H9 (cell line): ENCODE data around the gene ZRANB3. TPM values are rescaled to one million over a fixed set of nuclear protein-coding genes. Genes with fewer than 3 reads are reported as not detected.

ENCODE experiments used
- DNase-seq: peaks from one replicate; pipeline ENCODE4 v3.0.0-alpha.2; 2017
- H2AFZ ChIP-seq: one replicate; pipeline ENCODE4 v1.6.1; 2013; ENCODE audit warnings: mild to moderate bottlenecking, low read length, control low read depth, moderate library complexity
- H2AK5ac ChIP-seq: 2 replicates; pipeline ENCODE4 v1.6.1; 2013; ENCODE audit warnings: low read length, control low read depth, mixed read lengths; ENCODE audit not compliant: insufficient read length
- H2BK120ac ChIP-seq: one replicate; pipeline ENCODE4 v1.6.1; 2013; ENCODE audit warnings: low read depth, mild to moderate bottlenecking, low read length, control low read depth, inconsistent platforms; ENCODE audit not compliant: poor library complexity, severe bottlenecking
- H2BK12ac ChIP-seq: 2 replicates; pipeline ENCODE4 v1.6.1; 2013; ENCODE audit warnings: low read length, control low read depth, mixed read lengths, low read depth; ENCODE audit not compliant: insufficient read length
- H2BK15ac ChIP-seq: 2 replicates; pipeline ENCODE4 v1.6.1; 2013; ENCODE audit warnings: low read depth, low read length, control low read depth
- H2BK20ac ChIP-seq: one replicate; pipeline ENCODE4 v1.6.1; 2013; ENCODE audit warnings: low read depth, mild to moderate bottlenecking, low read length, control low read depth, inconsistent platforms; ENCODE audit not compliant: poor library complexity, severe bottlenecking
- H2BK5ac ChIP-seq: 2 replicates; pipeline ENCODE4 v1.6.1; 2013; ENCODE audit warnings: low read length, control low read depth, mixed read lengths; ENCODE audit not compliant: insufficient read length
- H3K14ac ChIP-seq: 2 replicates; pipeline ENCODE4 v1.6.1; 2013; ENCODE audit warnings: low read length, control low read depth; ENCODE audit not compliant: insufficient read depth
- H3K18ac ChIP-seq: 2 replicates; pipeline ENCODE4 v1.6.1; 2013; ENCODE audit warnings: low read depth, mild to moderate bottlenecking, mixed read lengths, low read length, control low read depth; ENCODE audit not compliant: insufficient read length
- H3K23ac ChIP-seq: 2 replicates; pipeline ENCODE4 v1.6.1; 2013; ENCODE audit warnings: low read length, control low read depth, mixed read lengths, low read depth; ENCODE audit not compliant: insufficient read length
- H3K23me2 ChIP-seq: 2 replicates; pipeline ENCODE4 v1.6.1; 2013; ENCODE audit warnings: low read depth, mild to moderate bottlenecking, mixed read lengths, low read length, control low read depth; ENCODE audit not compliant: insufficient read length, poor library complexity, severe bottlenecking
- H3K27ac ChIP-seq: 2 replicates; pipeline ENCODE4 v1.5.1; 2013; ENCODE audit warnings: low read length, control low read depth, mixed read lengths, low read depth; ENCODE audit not compliant: insufficient read length
- H3K27me3 ChIP-seq: 2 replicates; pipeline ENCODE4 v1.6.1; 2013; ENCODE audit warnings: low read length, control low read depth, inconsistent platforms; ENCODE audit not compliant: insufficient read depth
- H3K4ac ChIP-seq: 2 replicates; pipeline ENCODE4 v1.6.1; 2013; ENCODE audit warnings: low read depth, mild to moderate bottlenecking, control low read depth, inconsistent platforms, low read length, moderate library complexity
- H3K4me1 ChIP-seq: 2 replicates; pipeline ENCODE4 v1.6.1; 2013; ENCODE audit warnings: low read length, control low read depth, inconsistent platforms; ENCODE audit not compliant: insufficient read depth
- H3K4me2 ChIP-seq: 2 replicates; pipeline ENCODE4 v1.6.1; 2013; ENCODE audit warnings: low read length, control low read depth, mixed read lengths; ENCODE audit not compliant: insufficient read length, insufficient read depth
- H3K56ac ChIP-seq: 2 replicates; pipeline ENCODE4 v1.6.1; 2013; ENCODE audit warnings: low read depth, mild to moderate bottlenecking, mixed read lengths, low read length, control low read depth; ENCODE audit not compliant: insufficient read length
- H3K79me1 ChIP-seq: 2 replicates; pipeline ENCODE4 v1.6.1; 2013; ENCODE audit warnings: low read depth, mild to moderate bottlenecking, moderate library complexity, low read length, control low read depth, inconsistent platforms; ENCODE audit not compliant: insufficient read depth, poor library complexity, severe bottlenecking
- H3K79me2 ChIP-seq: 2 replicates; pipeline ENCODE4 v1.6.1; 2013; ENCODE audit warnings: low read length, control low read depth, inconsistent platforms; ENCODE audit not compliant: insufficient read depth
- H3K9ac ChIP-seq: 2 replicates; pipeline ENCODE4 v1.6.1; 2013; ENCODE audit warnings: low read length, control low read depth, mixed read lengths; ENCODE audit not compliant: insufficient read length; ENCODE audit errors: extremely low read depth
- H3K9me3 ChIP-seq: one replicate; pipeline ENCODE4 v1.6.1; 2013; ENCODE audit warnings: low read depth, low read length, inconsistent platforms; ENCODE audit not compliant: control insufficient read depth
- H3T11ph ChIP-seq: one replicate; pipeline ENCODE4 v1.6.1; 2013; ENCODE audit warnings: mild to moderate bottlenecking, low read length, control low read depth, inconsistent platforms
- H4K20me1 ChIP-seq: one replicate; pipeline ENCODE4 v1.6.1; 2013; ENCODE audit not compliant: control insufficient read depth, insufficient read length, insufficient read depth
- H4K5ac ChIP-seq: 2 replicates; pipeline ENCODE4 v1.6.1; 2013; ENCODE audit warnings: low read depth, mild to moderate bottlenecking, mixed read lengths, low read length, control low read depth; ENCODE audit not compliant: insufficient read length
- H4K8ac ChIP-seq: replicated peaks from 2 replicates; pipeline ENCODE4 v1.6.1; 2013; ENCODE audit warnings: low read length, control low read depth, mixed read lengths, low read depth; ENCODE audit not compliant: insufficient read length
- H4K91ac ChIP-seq: 2 replicates; pipeline ENCODE4 v1.6.1; 2013; ENCODE audit warnings: low read depth, mild to moderate bottlenecking, moderate library complexity, mixed read lengths, low read length, control low read depth; ENCODE audit not compliant: insufficient read length
- H3K27ac Mint-ChIP-seq, 3 experiments: 2 replicates in 2 of 3; 3 replicates in 1 of 3; pipeline ENCODE4 v1.8.0; 2020 to 2021; ENCODE audit warnings: mixed read lengths in 3 of 3, mild to moderate bottlenecking in 1 of 3, moderate library complexity in 1 of 3
- H3K27me3 Mint-ChIP-seq: 2 replicates; pipeline ENCODE4 v1.8.0; 2021; ENCODE audit warnings: low read depth, mild to moderate bottlenecking, moderate library complexity, mixed read lengths
- H3K36me3 Mint-ChIP-seq, 3 experiments: 2 replicates in 2 of 3; 3 replicates in 1 of 3; pipeline ENCODE4 v1.8.0; 2020 to 2021; ENCODE audit warnings: low read depth in 3 of 3, mixed read lengths in 3 of 3; ENCODE audit not compliant: insufficient read depth in 1 of 3
- H3K4me1 Mint-ChIP-seq, 2 experiments: 2 replicates each; pipeline ENCODE4 v1.8.0; 2020; ENCODE audit warnings: mixed read lengths in 2 of 2
- H3K4me3 Mint-ChIP-seq, 2 experiments: 2 replicates in 1 of 2; 3 replicates in 1 of 2; pipeline ENCODE4 v1.8.0; 2020 to 2021; ENCODE audit warnings: mild to moderate bottlenecking in 2 of 2, mixed read lengths in 2 of 2, moderate library complexity in 1 of 2
- H3K9me3 Mint-ChIP-seq, 2 experiments: 2 replicates in 1 of 2; 3 replicates in 1 of 2; pipeline ENCODE4 v1.8.0; 2020; ENCODE audit warnings: mild to moderate bottlenecking in 2 of 2, mixed read lengths in 2 of 2, moderate library complexity in 1 of 2
- CTCF ChIP-seq: fragments of 200-600 bp; sonication (generic); conservative IDR thresholded peaks from 3 replicates; pipeline ENCODE4 v1.8.0; 2021; ENCODE audit warnings: antibody characterized with exemption, mild to moderate bottlenecking
- total RNA-seq: library from RNA; stranded (reverse); gene quantifications from 2 replicates; pipeline ENCODE4 v1.2.1, GENCODE V29; 2021

The ZRANB3 gene
- total RNA-seq, 1 experiment from 2014 or later = 16.7 TPM

DNA sequence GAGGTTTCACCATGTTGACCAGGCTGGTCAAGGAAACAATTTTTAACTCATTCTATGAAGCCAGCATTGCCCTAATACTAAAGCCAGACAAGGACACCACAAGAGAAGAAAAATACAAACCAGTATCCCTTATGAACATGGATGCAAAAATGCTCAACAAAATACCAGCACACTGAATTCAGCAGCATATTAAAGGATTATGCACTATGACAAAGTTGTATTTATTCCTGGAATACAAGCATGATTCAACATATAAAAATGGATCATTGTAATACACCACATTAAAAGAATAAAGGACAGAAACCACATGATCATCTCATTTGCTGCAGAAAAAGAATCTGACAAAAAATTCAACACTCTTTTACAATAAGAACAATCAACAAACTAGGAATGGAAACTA, 340.2 kb downstream of the ZRANB3 start:
- Histone ChIP-seq H3K14ac (no peak overlapping the region), H3K56ac (no peak overlapping the region), H3K9me3 (no peaks in the 10 kb centered on the region), H3K27ac (no peak overlapping the region), H3K27me3 (no peaks in the 10 kb centered on the region), H2BK12ac (no peak overlapping the region), H3K4ac (no peak overlapping the region), H3K79me1 (no peaks in the 10 kb centered on the region), H3K4me1 (no peaks in the 10 kb centered on the region), H4K5ac (no peak overlapping the region), H3K23ac (no peak overlapping the region), H2BK5ac (no peak overlapping the region), H3K4me2 (no peak overlapping the region), H2AK5ac (no peak overlapping the region), H3K79me2 (no peaks in the 10 kb centered on the region), H2BK20ac (no peak overlapping the region), H3K9ac (no peak overlapping the region), H4K8ac (no peak overlapping the region), H3K18ac (no peak overlapping the region), H2AFZ (no peak overlapping the region), H3K23me2 (no peaks in the 10 kb centered on the region), H4K91ac (no peak overlapping the region), H2BK120ac (no peak overlapping the region), H4K20me1 (no peaks in the 10 kb centered on the region), H2BK15ac (no peak overlapping the region), H3T11ph (no peak overlapping the region)
- H3K9me3 Mint-ChIP-seq = peaks cover 18 to 31% of the 10 kb centered on the region in 2 experiments
- no peak for TF ChIP-seq CTCF
- H3K4me3 Mint-ChIP-seq = no peak overlapping the region
- H3K27ac Mint-ChIP-seq = no peak overlapping the region
- H3K27me3 Mint-ChIP-seq = no peaks in the 10 kb centered on the region
- peaks cover 2 to 5% of the 10 kb centered on the region in 2 experiments; a peak in 1 of 4 replicates for H3K4me1 Mint-ChIP-seq
- DNase-seq = no peak
- peaks cover 3 to 16% (median 5%) of the 10 kb centered on the region in 3 experiments; a peak in 6 of 7 replicates for H3K36me3 Mint-ChIP-seq
